Common myeloid progenitor, CD34-positive (primary cell): Measurements from ENCODE around the gene PEAK1.
A peak's percentile ranks its signal among the peaks of the same experiment; 100 is the strongest.

Source experiments
- CTCF ChIA-PET: fragments of 350-600 bp; sonication (Branson Sonifier 250); formaldehyde crosslinking; loops from one replicate; lab custom pipeline; 2021; ENCODE audit warnings: antibody characterized with exemption; lab: Charles Lee
- POLR2A ChIA-PET: fragments of 350-600 bp; sonication (Branson Sonifier 250); formaldehyde crosslinking; loops from one replicate; lab custom pipeline; 2021; ENCODE audit warnings: antibody characterized with exemption; lab: Charles Lee
- DNase-seq, 3 donors: peaks; one replicate each; pipeline versions ENCODE4 v3.0.0 to v3.0.0-alpha.2; 2013
- H3K27ac ChIP-seq, 2 experiments: 1 replicate in 1 of 2; 2 replicates in 1 of 2; pipeline ENCODE4 v1.7.0; 2013; ENCODE audit warnings: inconsistent platforms in 2 of 2, low read length in 2 of 2, mild to moderate bottlenecking in 2 of 2, low read depth in 1 of 2, moderate library complexity in 1 of 2; ENCODE audit not compliant: severe bottlenecking in 2 of 2, insufficient read depth in 1 of 2, poor library complexity in 1 of 2
- H3K27me3 ChIP-seq, 5 experiments: replicated peaks in 2 of 5; 1 replicate in 3 of 5; 2 replicates in 2 of 5; pipeline versions ENCODE4 v1.6.1 to v1.7.0; 2013; ENCODE audit warnings: low read length in 4 of 5, mild to moderate bottlenecking in 2 of 5, moderate library complexity in 2 of 5, inconsistent platforms in 1 of 5; ENCODE audit not compliant: insufficient read depth in 5 of 5, control insufficient read depth in 4 of 5
- H3K36me3 ChIP-seq, 4 experiments: 1 replicate in 2 of 4; 2 replicates in 2 of 4; pipeline versions ENCODE4 v1.6.1 to v1.7.0; 2013; ENCODE audit warnings: low read length in 3 of 4, control low read depth in 1 of 4, mild to moderate bottlenecking in 1 of 4; ENCODE audit not compliant: control insufficient read depth in 4 of 4, insufficient read depth in 4 of 4
- H3K4me1 ChIP-seq, 4 experiments: 1 replicate in 3 of 4; 2 replicates in 1 of 4; pipeline versions ENCODE4 v1.6.1 to v1.7.1; 2013; ENCODE audit warnings: low read length in 3 of 4, mild to moderate bottlenecking in 3 of 4, control low read depth in 1 of 4, inconsistent platforms in 1 of 4, moderate library complexity in 1 of 4; ENCODE audit not compliant: control insufficient read depth in 4 of 4, insufficient read depth in 4 of 4; ENCODE audit errors: control extremely low read depth in 1 of 4
- H3K4me3 ChIP-seq, 7 experiments: 1 replicate in 4 of 7; 2 replicates in 3 of 7; pipeline versions ENCODE4 v1.5.1 to v1.7.0; 2013; ENCODE audit warnings: mild to moderate bottlenecking in 7 of 7, low read length in 6 of 7, moderate library complexity in 6 of 7, inconsistent platforms in 2 of 7, low read depth in 2 of 7, control low read depth in 1 of 7; ENCODE audit not compliant: insufficient read depth in 4 of 7, control insufficient read depth in 1 of 7; ENCODE audit errors: extremely low read depth in 1 of 7
- H3K9me3 ChIP-seq, 5 experiments: 1 replicate in 4 of 5; 2 replicates in 1 of 5; pipeline versions ENCODE4 v1.6.1 to v1.7.1; 2013; ENCODE audit warnings: low read length in 4 of 5, mild to moderate bottlenecking in 2 of 5, inconsistent platforms in 1 of 5, low read depth in 1 of 5, moderate library complexity in 1 of 5; ENCODE audit not compliant: control insufficient read depth in 4 of 5, insufficient read depth in 2 of 5; ENCODE audit errors: control extremely low read depth in 1 of 5
- WGBS: methylation state at CpG from one replicate; pipeline ENCODE4 v1.1.5; 2013; ENCODE audit not compliant: insufficient coverage; 5-methylcytosine and 5-hydroxymethylcytosine counted together

The PEAK1 gene

DNA sequence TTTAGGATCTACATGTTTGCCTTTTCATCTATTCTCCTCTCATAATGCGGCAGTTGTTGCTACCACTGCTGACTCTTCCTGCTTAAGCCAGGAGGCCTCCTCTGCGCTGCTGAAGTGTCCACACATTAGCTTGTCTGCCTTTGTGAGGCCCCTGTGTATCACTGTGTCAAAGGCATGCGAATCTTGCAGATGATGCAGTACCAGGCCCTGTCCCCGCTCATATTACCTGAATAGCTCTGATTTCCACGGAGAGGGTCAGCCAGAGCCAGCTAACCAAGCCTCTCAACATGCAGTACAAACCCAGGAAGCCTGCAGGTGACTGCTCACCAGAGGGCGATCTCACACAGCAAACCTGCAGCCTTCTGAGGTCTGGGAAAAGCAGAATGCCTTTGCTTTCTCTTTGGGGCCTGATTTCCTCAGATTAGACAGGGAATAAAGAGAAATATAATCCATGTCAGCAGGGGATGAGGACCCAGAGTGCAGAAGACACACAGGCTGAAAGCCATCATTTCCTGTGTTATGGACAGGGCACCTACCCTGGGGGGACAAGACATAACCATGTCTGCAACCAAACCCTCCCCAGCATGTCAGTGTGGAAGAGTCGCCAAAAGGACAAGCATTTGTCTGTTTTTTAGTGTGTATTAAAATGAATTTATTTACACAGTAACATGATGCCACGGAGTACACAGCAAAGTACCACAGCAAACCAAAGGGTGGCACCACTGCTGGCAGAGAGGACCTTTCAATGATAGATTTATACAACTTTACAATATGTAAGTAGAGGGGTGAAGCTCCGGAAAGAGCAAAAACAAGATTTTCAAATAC, 312.2 kb downstream of the PEAK1 start:
- H3K36me3 ChIP-seq = no peaks in the 10 kb centered on the region
- H3K9me3 ChIP-seq = no peaks in the 10 kb centered on the region
- H3K27me3 ChIP-seq = no peaks in the 10 kb centered on the region
- no peak overlapping the region for H3K4me3 ChIP-seq
- no peak overlapping the region for H3K27ac ChIP-seq
- CTCF ChIA-PET = interaction anchor here (0.7 to 4.6 kb wide), 6 partner anchors 10 to 436 kb away, joined by 3 to 30 read pairs (median 10); no protein-coding TSS in a partner anchor
- 77% methylated on average over 4 of the region's 9 CpGs for WGBS
- POLR2A ChIA-PET = no interaction called here
- DNase-seq = peak; percentile 20 to 52 (median 32)
- no peaks in the 10 kb centered on the region for H3K4me1 ChIP-seq

GRCh38 chr15:77107068-77107467, 312.8 kb downstream of the PEAK1 start:
- Histone ChIP-seq H3K27ac (no peak overlapping the region), H3K36me3 (no peaks in the 10 kb centered on the region), H3K27me3 (no peaks in the 10 kb centered on the region), H3K9me3 (no peaks in the 10 kb centered on the region), H3K4me1 (no peaks in the 10 kb centered on the region), H3K4me3 (no peak overlapping the region)
- no peak for DNase-seq
- CTCF ChIA-PET = interaction anchor here (0.7 to 4.6 kb wide), 6 partner anchors 9 to 437 kb away, joined by 3 to 30 read pairs (median 10); no protein-coding TSS in a partner anchor
- POLR2A ChIA-PET = no interaction called here
- 100% methylated on average over 2 of the region's 2 CpGs for WGBS

- POLR2A ChIA-PET = interaction anchor here (0.6 kb wide), 1 partner anchor 76 kb away, joined by 3 read pairs; no protein-coding TSS in a partner anchor
- H3K27ac ChIP-seq = no peak overlapping the region
- H3K9me3 ChIP-seq = no peaks in the 10 kb centered on the region
- CTCF ChIA-PET = interaction anchor here (0.6 to 1.2 kb wide), 4 partner anchors 18 to 439 kb away, joined by 3 to 5 read pairs (median 3); no protein-coding TSS in a partner anchor
- no peaks in the 10 kb centered on the region for H3K4me1 ChIP-seq
- no peaks in the 10 kb centered on the region for H3K27me3 ChIP-seq
- H3K36me3 ChIP-seq = no peaks in the 10 kb centered on the region
- no peak overlapping the region for H3K4me3 ChIP-seq
- DNase-seq = no peak
- 96% methylated on average over 2 of the region's 3 CpGs for WGBS
Measured at GRCh38 chr15:77104155-77104554, 315.7 kb downstream of the PEAK1 start.

DNA sequence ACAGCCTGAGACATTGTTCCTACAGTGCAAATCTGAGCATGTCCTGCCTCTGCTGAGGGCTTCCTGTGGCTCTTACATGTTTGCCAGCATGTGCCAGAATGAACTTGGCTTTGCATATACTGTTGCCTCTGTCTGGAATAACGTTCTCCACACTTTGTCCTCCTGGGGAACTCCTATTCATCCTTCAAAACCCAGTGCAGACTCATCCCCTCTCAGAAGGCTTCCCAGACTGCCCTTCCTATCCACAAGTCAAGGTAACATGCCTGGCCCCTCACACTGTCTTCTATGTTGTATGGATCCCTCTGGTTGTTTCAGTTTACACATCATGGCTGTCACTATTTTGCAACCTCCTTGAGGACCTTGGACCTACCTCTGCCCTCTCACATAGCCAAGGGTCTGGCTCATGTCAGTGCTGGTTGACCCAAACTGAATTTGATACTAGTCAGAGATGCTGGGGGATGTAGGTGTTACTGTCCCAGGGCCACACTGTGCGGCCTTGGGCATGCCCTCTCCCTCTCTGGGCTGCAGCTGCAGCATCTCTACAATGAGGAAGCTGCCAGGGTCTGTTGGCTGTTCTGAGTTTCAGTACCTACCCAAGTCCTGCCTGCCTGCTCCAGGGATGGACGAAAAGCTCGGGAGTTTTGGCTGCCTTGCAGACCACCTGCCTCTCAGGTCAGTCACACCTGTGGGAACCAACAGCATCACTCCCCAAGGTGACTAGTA, 320.0 kb downstream of the PEAK1 start:
- Histone ChIP-seq H3K36me3 (no peaks in the 10 kb centered on the region), H3K4me1 (peaks cover 0 to 7% (median 4%) of the 10 kb centered on the region in 4 experiments), H3K9me3 (no peaks in the 10 kb centered on the region), H3K4me3 (no peak overlapping the region), H3K27me3 (no peaks in the 10 kb centered on the region), H3K27ac (no peak overlapping the region)
- 88% methylated on average over 3 of the region's 4 CpGs for WGBS
- ChIA-PET POLR2A (no interaction called here), CTCF (interaction anchor here (1.1 to 4.1 kb wide), 3 partner anchors 8 to 443 kb away, joined by 3 to 15 read pairs (median 7); no protein-coding TSS in a partner anchor)
- no peak for DNase-seq

GRCh38 chr15:77098572-77098971, 321.3 kb downstream of the PEAK1 start:
- CTCF ChIA-PET = interaction anchor here (1.1 to 4.1 kb wide), 3 partner anchors 9 to 444 kb away, joined by 3 to 15 read pairs (median 4); no protein-coding TSS in a partner anchor
- Histone ChIP-seq H3K27me3 (no peaks in the 10 kb centered on the region), H3K4me1 (peaks cover 0 to 7% (median 4%) of the 10 kb centered on the region in 4 experiments), H3K36me3 (no peaks in the 10 kb centered on the region), H3K27ac (no peak overlapping the region), H3K9me3 (no peaks in the 10 kb centered on the region), H3K4me3 (no peak overlapping the region)
- POLR2A ChIA-PET = no interaction called here
- 95% methylated on average over 4 of the region's 4 CpGs for WGBS
- DNase-seq = no peak

DNA sequence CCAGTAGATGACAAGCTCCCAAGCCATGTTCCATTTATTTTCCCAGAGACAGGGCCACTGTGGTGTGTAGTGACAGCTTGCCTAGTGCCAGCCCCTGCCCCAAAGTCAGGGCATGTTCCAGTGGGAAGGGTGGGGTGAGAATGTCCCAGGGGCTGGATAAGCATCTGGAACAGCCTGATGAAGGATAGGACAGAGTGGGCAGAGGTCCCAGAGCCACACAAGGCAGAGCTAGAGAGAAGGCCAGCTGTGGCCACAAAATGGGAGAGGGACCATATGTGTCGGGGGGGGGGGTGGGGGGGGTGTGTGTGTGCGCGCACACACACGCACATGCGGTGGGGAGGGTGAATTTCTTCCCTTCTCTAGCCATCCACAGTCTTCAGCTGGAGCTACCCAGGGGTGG, 322.0 kb downstream of the PEAK1 start:
- ChIA-PET CTCF (interaction anchor here (0.6 to 4.1 kb wide), 4 partner anchors 10 to 655 kb away, joined by 3 to 15 read pairs (median 4); no protein-coding TSS in a partner anchor), POLR2A (no interaction called here)
- no CpG with 5 or more reads among the region's 5 CpGs for WGBS
- Histone ChIP-seq H3K27ac (no peak overlapping the region), H3K4me1 (peaks cover 0 to 7% (median 4%) of the 10 kb centered on the region in 4 experiments), H3K36me3 (no peaks in the 10 kb centered on the region), H3K9me3 (no peaks in the 10 kb centered on the region), H3K27me3 (no peaks in the 10 kb centered on the region), H3K4me3 (no peak overlapping the region)
- DNase-seq = no peak
